Activated naive CD8-positive, alpha-beta T cell treated with anti-CD3 and anti-CD28 coated beads for 36 hours (primary cell): ENCODE measurements around the gene GRPEL1. TPM values are rescaled to one million over a fixed set of nuclear protein-coding genes. Genes with fewer than 3 reads are reported as not detected.
"Not testable (repeated sequence)": the region's sequence is repeated elsewhere in the genome, so short reads cannot be mapped to it uniquely, and the experiment has no call there.

Source experiments
- DNase-seq: peaks from one replicate; pipeline ENCODE4 v3.0.0; 2021
- H3K27ac Mint-ChIP-seq: one replicate; pipeline ENCODE4 v1.8.0; 2022; ENCODE audit warnings: mild to moderate bottlenecking, moderate library complexity, mixed read lengths
- H3K27me3 Mint-ChIP-seq: one replicate; pipeline ENCODE4 v1.8.0; 2022; ENCODE audit warnings: mild to moderate bottlenecking, mixed read lengths
- H3K36me3 Mint-ChIP-seq: one replicate; pipeline ENCODE4 v1.8.0; 2021; ENCODE audit warnings: mild to moderate bottlenecking, mixed read lengths
- H3K4me1 Mint-ChIP-seq: one replicate; pipeline ENCODE4 v1.8.0; 2021; ENCODE audit warnings: mixed read lengths
- H3K4me3 Mint-ChIP-seq: one replicate; pipeline ENCODE4 v1.8.0; 2022; ENCODE audit warnings: mild to moderate bottlenecking, moderate library complexity, mixed read lengths
- H3K9me3 Mint-ChIP-seq: one replicate; pipeline ENCODE4 v1.8.0; 2022; ENCODE audit warnings: mixed read lengths
- total RNA-seq, 2 experiments: library from RNA; stranded (reverse); gene quantifications; one replicate each; pipeline ENCODE4 v1.2.3, GENCODE V29; 2021

The GRPEL1 gene
- total RNA-seq, 2 experiments from 2014 or later = 96.6 to 109 TPM

DNA sequence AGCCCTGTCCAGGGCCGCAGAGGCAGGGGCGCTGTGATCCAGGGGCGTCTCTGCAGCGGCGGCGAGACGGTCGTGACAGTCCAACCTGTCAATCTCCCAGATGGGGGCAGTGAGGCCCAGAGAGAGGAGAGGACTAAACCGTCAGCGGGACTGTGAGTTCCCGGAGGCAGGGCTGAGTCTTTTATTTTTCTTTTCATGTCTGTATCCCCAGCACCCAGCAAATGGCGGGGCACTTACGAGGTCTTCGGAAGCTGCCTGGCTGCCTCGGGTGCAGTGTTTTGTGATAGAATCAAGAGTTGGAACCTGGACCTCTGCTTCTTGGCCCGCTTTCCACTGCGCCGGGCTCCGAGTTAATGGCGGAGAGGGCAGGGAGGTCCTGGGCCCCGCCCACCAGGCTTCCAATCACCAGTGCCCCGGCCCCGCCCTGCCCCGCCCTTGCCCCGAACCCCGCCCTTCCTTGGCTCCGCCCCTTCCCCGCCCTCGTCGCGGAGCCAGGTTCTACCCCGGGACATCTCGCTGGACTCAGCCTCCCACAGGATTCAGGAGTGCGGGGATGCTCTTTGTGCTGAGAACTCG is 35.3 kb upstream of the GRPEL1 start:
- peaks cover 11% of the 10 kb centered on the region for H3K4me1 Mint-ChIP-seq

DNA sequence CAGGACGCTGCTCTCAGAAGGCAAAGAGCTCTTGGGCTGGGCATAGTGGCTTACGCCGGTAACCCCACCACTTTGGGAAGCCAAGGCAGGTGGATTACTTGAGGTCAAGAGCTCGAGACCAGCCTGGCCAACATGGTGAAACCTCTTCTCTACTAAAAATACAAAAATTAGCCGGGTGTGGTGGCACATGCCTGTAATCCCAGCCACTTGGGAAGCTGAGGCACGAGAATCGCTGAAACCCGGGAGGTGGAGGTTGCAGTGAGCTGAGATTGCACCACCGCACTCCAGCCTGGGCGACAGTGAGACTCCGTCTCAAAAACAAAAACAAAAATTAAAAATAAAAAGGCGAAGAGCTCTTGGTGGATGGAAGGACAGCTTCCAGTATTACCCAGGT is 34.6 kb upstream of the GRPEL1 start:
- Mint-ChIP-seq H3K4me3 (peak overlapping the region; percentile 93), H3K4me1 (peaks cover 11% of the 10 kb centered on the region)
- H3K27me3 Mint-ChIP-seq, H3K9me3 Mint-ChIP-seq, H3K27ac Mint-ChIP-seq, H3K36me3 Mint-ChIP-seq, DNase-seq: not testable (repeated sequence)

More for the DNA sequence above, 35.3 kb upstream of the GRPEL1 start:
- no peaks in the 10 kb centered on the region for H3K27me3 Mint-ChIP-seq
- H3K27ac Mint-ChIP-seq = peak overlapping the region; percentile 67
- no peaks in the 10 kb centered on the region for H3K9me3 Mint-ChIP-seq
- H3K4me3 Mint-ChIP-seq = peak overlapping the region; percentile 93
- DNase-seq = peak; percentile 84
- no peaks in the 10 kb centered on the region for H3K36me3 Mint-ChIP-seq

DNA sequence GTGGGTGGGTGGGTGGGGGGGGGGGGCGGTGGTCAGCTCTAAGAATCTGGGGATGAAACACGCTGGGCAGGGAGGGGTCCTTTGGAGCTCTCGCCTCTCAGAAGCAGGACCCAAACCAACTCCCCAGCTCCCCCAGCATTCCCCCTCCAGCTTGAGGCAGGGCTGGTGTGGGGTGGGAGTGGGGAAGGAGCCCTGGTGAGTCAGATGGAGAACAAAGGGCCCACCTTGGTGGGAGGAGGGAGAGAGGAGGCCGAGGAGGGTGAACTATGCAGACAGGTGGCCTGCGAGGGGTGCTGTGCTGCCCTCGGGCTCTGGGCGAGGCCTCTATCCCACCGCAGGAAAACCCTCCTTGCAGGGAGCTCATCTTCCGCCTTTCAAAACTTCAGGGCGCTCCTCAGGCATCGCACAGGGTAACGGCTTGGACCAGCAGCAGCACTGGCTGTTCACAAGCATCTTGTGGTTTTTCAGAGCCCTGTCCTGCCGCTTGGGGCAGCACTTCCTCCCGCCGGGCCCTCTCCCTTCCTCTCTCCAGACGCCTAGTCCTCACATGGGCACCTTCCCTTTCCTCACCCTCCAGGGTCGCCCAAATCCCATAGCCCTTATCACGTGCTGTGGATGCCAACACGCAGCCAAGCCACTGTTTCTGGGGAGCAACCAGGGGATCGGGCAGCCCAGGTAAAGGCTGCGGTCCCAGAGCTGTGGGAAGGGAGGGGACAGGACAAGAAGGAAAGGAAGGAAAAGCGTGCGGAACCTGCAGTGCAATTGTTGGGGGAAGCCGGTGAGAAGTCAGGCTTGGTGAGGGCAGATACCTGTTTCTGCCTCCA is 34.0 kb upstream of the GRPEL1 start:
- Mint-ChIP-seq H3K4me1 (peaks cover 11% of the 10 kb centered on the region), H3K4me3 (peak overlapping the region; percentile 93), H3K36me3 (no peaks in the 10 kb centered on the region), H3K27ac (no peak overlapping the region), H3K9me3 (no peaks in the 10 kb centered on the region), H3K27me3 (no peaks in the 10 kb centered on the region)
- DNase-seq = peak; percentile 65

DNA sequence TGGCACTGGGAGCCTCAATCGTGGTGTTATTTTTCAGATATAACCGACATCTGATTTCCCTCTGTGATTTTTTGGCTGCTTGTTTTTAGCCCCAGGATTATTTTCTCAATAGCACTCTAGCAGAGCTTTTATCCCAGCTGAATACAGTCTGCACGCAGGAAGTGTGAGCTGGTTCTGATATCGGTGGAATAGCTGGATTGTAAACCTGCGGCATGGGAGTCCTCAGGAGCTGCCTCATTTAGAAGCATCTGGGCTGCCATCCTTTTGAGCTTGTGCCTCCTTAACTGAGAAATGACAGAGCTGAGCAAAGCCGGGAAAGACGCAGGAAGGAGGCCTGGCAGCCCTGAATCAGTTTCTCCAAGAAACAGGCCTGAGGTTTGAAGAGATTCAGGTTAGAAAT is 28.4 kb upstream of the GRPEL1 start:
- no peaks in the 10 kb centered on the region for H3K4me1 Mint-ChIP-seq
- H3K9me3 Mint-ChIP-seq = no peaks in the 10 kb centered on the region
- DNase-seq = no peak
- H3K27ac Mint-ChIP-seq = no peak overlapping the region
- no peaks in the 10 kb centered on the region for H3K27me3 Mint-ChIP-seq
- no peaks in the 10 kb centered on the region for H3K36me3 Mint-ChIP-seq
- H3K4me3 Mint-ChIP-seq = no peak overlapping the region

DNA sequence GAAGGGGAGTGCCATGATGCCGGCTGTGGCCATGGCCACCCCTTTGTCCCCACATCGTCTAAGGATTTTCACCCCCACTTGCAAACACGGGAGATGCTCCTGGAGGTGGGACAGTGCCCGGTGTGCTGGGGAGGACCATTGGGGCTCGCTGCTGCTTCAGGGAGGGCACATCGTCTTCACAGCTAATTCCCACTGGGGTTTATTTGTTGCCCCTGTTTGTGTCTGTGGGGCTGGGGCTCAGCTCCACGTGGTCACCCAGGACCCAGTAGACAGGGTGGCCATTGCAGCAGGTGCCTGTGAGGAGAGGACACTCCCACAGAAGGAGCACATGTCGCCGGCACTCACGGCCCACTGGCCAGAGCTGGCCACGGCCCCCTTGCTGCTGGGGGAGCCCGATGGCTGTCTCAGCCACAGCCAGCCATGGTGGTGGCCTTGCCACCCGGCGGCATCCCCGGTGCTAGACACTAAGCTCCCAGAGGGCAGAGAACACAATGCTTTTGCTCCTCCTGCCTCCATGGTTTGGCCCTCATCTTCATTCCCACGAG is 27.8 kb upstream of the GRPEL1 start:
- no peak for DNase-seq
- Mint-ChIP-seq H3K4me3 (no peak overlapping the region), H3K27me3 (no peaks in the 10 kb centered on the region), H3K36me3 (no peaks in the 10 kb centered on the region), H3K4me1 (no peaks in the 10 kb centered on the region), H3K27ac (no peak overlapping the region), H3K9me3 (no peaks in the 10 kb centered on the region)

DNA sequence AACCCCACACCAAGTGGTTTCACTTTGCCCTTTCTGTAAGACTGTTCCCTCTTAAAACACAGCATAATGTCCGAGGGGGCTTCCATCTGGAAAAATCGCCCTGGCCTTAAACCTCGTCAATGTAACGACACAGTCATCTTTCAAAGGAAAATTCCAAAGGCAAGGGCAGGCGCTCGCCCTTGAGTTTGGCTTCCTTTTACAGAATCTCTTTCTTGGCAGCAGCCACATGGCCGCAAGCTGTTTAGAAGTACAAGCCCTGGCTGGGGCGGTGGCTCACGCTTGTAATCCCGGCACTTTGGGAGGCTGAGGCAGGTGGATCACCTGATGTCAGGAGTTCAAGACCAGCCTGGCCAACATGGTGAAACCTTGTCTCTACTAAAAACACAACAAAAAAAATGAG is 27.1 kb upstream of the GRPEL1 start:
- Mint-ChIP-seq H3K36me3 (no peaks in the 10 kb centered on the region), H3K27ac (no peak overlapping the region), H3K9me3 (no peaks in the 10 kb centered on the region), H3K4me3 (no peak overlapping the region), H3K4me1 (no peaks in the 10 kb centered on the region), H3K27me3 (peaks cover 2% of the 10 kb centered on the region)
- DNase-seq = no peak

DNA sequence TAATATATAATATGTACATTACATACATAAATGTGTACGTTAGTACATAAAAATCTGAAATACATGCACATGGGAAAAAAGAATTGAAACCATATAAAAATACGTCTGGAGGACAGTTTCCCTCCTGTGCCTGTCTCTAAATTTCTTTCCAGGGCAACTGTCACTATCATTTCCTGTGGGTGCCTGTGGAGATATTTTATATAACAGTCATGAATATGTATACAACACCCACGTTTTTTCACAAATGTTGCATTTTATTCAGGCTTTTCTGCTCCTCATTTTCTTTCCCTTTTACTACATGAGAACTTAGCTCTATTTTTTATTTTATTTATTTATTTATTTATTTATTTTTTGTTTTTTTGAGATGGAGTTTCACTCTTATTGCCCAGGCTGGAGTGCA is 24.2 kb upstream of the GRPEL1 start:
- H3K27me3 Mint-ChIP-seq = peaks cover 8% of the 10 kb centered on the region
- DNase-seq = no peak
- H3K27ac Mint-ChIP-seq = no peak overlapping the region
- H3K4me1 Mint-ChIP-seq = no peaks in the 10 kb centered on the region
- no peaks in the 10 kb centered on the region for H3K9me3 Mint-ChIP-seq
- H3K36me3 Mint-ChIP-seq = no peaks in the 10 kb centered on the region
- no peak overlapping the region for H3K4me3 Mint-ChIP-seq

DNA sequence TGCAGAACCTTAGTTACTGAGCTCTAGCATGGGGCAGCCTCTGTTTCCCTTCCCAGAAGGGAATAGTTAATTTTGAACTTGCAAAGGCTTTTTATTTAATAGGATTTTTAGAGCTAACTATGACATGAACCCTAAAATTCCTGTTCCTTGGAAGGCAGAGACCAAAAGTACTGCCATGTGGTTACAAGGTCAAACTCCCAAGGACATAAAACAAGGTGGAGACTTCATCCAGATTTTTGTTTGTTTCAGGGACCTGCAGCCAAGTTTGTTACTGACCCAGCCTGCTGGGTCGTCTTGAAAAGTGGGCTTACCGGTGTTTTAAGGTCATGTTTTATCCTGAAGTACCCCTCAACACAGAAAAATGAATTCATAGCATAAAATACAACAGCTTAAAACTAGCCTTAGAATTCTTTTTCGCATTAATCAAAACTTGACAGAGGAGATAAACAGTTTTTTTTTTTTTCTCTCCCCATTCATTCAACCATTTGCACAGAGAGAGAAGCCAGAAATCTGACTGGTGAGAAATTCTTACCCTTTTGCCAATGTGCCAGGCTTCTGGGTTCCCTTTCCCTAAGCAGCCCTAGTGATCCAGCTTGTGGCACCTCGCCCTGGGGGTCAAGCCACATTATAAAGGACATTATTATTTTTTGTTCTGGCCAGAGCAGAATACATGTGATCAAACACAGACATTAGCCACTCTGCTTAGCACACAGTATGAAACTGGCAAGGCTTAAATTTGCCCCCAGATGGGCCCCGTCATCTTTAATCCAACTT is 21.5 kb upstream of the GRPEL1 start:
- H3K36me3 Mint-ChIP-seq = no peaks in the 10 kb centered on the region
- H3K27ac Mint-ChIP-seq = no peak overlapping the region
- H3K4me3 Mint-ChIP-seq = no peak overlapping the region
- no peaks in the 10 kb centered on the region for H3K4me1 Mint-ChIP-seq
- peaks cover 27% of the 10 kb centered on the region for H3K27me3 Mint-ChIP-seq
- DNase-seq = no peak
- H3K9me3 Mint-ChIP-seq = peaks cover 3% of the 10 kb centered on the region

DNA sequence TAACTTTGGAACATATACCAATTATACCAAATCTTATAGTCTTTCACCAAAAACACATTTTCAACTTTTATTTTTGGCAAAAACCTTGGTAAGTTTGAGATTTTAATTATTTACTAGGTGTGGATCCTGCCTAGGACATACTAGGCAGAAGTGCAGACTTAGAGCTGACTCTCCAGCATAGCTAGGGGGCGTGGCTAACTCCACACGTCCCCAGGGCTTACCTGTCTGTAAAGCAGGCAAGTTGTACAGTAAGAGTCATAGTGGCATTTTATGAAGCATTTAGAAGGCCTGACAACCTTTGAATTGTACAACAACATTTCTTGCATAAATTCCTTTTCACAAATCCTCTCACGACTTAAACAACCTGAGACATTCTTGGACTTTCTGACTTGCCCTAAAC is 19.2 kb upstream of the GRPEL1 start:
- peaks cover 43% of the 10 kb centered on the region for H3K27me3 Mint-ChIP-seq
- peaks cover 3% of the 10 kb centered on the region for H3K9me3 Mint-ChIP-seq
- DNase-seq = no peak
- no peak overlapping the region for H3K4me3 Mint-ChIP-seq
- H3K27ac Mint-ChIP-seq = no peak overlapping the region
- H3K4me1 Mint-ChIP-seq = no peaks in the 10 kb centered on the region
- H3K36me3 Mint-ChIP-seq = no peaks in the 10 kb centered on the region

DNA sequence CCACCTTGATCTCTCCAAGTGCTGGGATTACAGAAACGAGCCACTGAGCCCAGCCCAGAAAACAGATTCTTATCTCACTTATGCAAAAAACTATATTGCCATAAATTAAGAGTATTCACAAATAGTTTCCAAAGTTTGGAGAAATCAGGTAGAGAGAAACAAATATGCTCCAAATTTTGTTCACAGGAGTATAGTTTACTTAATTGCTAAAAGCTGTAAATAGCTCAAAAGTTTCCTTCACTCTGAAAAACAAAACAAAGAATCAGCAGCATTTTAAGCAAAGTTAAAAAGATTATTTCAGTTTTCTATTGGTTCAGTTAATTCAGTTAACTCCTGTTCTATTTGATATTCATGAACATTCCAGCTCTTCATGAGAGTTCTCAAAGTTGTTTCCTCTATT is 18.5 kb upstream of the GRPEL1 start:
- Mint-ChIP-seq H3K36me3 (no peaks in the 10 kb centered on the region), H3K9me3 (peaks cover 3% of the 10 kb centered on the region), H3K4me3 (no peak overlapping the region), H3K27me3 (peaks cover 43% of the 10 kb centered on the region), H3K4me1 (no peaks in the 10 kb centered on the region), H3K27ac (no peak overlapping the region)
- no peak for DNase-seq

DNA sequence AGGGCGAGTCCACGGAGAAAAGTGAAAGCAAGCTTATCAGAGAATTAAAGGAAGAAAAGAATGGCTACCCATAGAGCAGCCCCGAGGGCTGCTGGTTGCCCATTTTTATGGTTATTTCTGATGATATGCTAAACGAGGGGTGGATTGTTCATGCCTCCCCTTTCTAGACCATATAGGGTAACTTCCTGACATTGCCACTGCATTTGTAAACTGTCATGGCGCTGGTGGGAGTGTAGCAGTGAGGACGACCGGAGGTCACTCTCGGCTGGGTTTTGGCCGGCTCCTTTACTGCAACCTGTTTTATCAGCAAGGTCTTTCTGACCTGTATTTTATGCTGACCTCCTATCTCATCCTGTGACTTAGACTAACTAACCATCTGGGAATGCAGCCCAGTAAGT is 16.7 kb upstream of the GRPEL1 start:
- H3K36me3 Mint-ChIP-seq, H3K9me3 Mint-ChIP-seq, DNase-seq, H3K27ac Mint-ChIP-seq, H3K4me1 Mint-ChIP-seq, H3K4me3 Mint-ChIP-seq: not testable (repeated sequence)
- H3K27me3 Mint-ChIP-seq = peaks cover 46% of the 10 kb centered on the region

DNA sequence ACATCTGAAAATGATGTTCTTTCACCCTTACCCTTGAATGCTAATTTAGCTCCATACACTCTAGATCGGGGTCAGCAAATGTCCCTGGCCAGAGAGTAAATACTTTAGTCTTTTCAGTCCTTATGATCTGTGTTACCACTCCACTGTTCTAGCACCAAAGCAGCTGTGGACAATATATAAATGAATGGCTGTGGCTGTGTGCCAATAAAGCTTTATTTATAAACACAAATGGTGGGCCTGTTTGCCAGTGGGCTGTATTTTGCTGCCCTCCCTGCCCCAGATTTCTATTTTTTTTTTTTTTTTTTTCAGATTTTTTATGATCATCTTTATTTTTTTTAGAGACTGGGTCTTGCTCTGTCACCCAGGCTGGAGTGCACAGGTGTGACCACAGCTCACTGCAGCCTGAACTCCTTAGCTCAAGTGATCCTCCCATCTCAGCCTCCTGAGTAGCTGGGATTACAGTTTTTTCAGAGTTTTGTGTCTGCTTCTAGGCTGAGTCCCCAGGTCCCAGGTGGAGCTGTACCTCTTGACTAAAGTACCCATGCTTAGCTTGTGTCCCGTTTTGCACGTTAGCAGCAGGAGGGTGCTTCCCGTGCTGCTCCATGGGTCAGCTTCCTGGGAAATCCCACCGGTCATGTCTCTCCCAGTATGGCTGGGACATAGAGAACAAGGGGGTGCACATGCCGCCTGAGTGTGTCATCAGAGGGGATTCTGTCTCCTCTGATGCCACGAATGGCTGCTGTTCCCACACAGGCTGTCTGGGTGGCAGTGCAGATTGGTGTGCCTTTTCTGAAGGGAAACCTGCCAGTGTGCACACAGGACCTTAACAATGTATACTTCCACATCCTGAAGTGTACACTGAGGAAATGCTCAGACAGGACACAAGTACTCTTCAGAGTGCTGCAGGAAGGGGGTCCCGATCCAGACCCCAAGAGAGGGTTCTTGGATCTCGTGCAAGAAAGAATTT is 16.0 kb upstream of the GRPEL1 start:
- no peak overlapping the region for H3K27ac Mint-ChIP-seq
- H3K4me1 Mint-ChIP-seq = no peaks in the 10 kb centered on the region

DNA sequence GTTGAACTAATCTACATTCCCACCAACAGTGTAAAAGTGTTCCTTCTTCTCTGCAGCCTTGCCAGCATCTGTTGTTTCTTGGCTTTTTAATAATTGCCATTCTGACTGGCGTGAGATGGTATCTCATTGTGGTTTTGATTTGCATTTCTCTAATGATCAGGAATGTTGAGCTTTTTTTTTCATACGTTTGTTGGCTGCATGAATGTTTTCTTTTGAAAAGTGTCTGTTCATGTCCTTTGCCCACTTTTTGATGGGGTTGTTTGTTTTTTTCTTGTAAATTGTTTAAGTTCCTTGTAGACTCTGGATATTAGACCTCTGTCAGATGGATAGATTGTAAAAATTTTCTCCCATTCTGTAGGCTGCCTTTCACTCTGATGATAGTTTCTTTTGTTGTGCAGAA is 12.0 kb upstream of the GRPEL1 start:
- H3K4me1 Mint-ChIP-seq, H3K9me3 Mint-ChIP-seq, H3K4me3 Mint-ChIP-seq, H3K27ac Mint-ChIP-seq, DNase-seq, H3K36me3 Mint-ChIP-seq: not testable (repeated sequence)
- peaks cover 28% of the 10 kb centered on the region for H3K27me3 Mint-ChIP-seq

More for the DNA sequence above, 16.0 kb upstream of the GRPEL1 start:
- Mint-ChIP-seq H3K4me3 (no peak overlapping the region), H3K27me3 (peaks cover 46% of the 10 kb centered on the region), H3K36me3 (no peaks in the 10 kb centered on the region), H3K9me3 (peaks cover 3% of the 10 kb centered on the region)
- DNase-seq = no peak

DNA sequence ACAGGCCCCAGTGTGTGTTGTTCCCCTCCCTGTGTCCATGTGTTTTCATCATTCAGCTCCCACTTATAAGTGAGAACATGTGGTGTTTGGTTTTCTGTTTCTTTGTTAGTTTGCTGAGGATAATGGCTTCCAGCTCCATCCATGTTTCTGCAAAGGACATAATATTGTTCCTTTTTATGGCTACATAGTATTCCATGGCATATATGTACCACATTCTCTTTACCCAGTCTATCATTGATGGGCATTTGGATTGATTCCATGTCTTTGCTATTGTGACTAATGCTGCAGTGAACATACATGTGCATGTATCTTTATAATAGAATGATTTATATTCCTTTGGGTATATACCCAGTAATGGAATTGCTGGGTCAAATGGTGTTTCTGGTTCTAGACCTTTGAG is 11.6 kb upstream of the GRPEL1 start:
- H3K9me3 Mint-ChIP-seq, H3K4me1 Mint-ChIP-seq, DNase-seq, H3K27ac Mint-ChIP-seq, H3K4me3 Mint-ChIP-seq, H3K36me3 Mint-ChIP-seq: not testable (repeated sequence)
- H3K27me3 Mint-ChIP-seq = peaks cover 25% of the 10 kb centered on the region
